Endodermal cell (in vitro differentiated cells): ENCODE data around the gene TEX9. TPM values are rescaled to one million over a fixed set of nuclear protein-coding genes. Genes with fewer than 3 reads are reported as not detected.

Experiments used
- DNase-seq: peaks from one replicate; pipeline ENCODE4 v3.0.0-alpha.2; 2017
- H3K27ac ChIP-seq: 2 replicates; pipeline ENCODE4 v1.5.1; 2013; ENCODE audit warnings: mild to moderate bottlenecking, low read depth, low read length, moderate library complexity
- H3K27me3 ChIP-seq: 2 replicates; pipeline ENCODE4 v1.6.1; 2013; ENCODE audit warnings: mild to moderate bottlenecking, low read length, moderate library complexity; ENCODE audit not compliant: insufficient read depth, control insufficient read depth, poor library complexity, severe bottlenecking
- H3K36me3 ChIP-seq: 2 replicates; pipeline ENCODE4 v1.7.0; 2013; ENCODE audit warnings: mild to moderate bottlenecking, low read length, moderate library complexity; ENCODE audit not compliant: control insufficient read depth, insufficient read depth
- H3K4me1 ChIP-seq: one replicate; pipeline ENCODE4 v1.7.0; 2013; ENCODE audit warnings: low read length; ENCODE audit not compliant: control insufficient read depth, insufficient read depth
- H3K4me3 ChIP-seq: 2 replicates; pipeline ENCODE4 v1.5.1; 2013; ENCODE audit warnings: mild to moderate bottlenecking, low read length, moderate library complexity
- H3K9ac ChIP-seq: 2 replicates; pipeline ENCODE4 v1.6.1; 2013; ENCODE audit warnings: mild to moderate bottlenecking, low read length, moderate library complexity; ENCODE audit not compliant: poor library complexity, severe bottlenecking; ENCODE audit errors: extremely low read depth
- H3K9me3 ChIP-seq: 2 replicates; pipeline ENCODE4 v1.6.1; 2013; ENCODE audit warnings: mild to moderate bottlenecking, low read length, moderate library complexity; ENCODE audit not compliant: control insufficient read depth
- H3K27ac Mint-ChIP-seq: 2 replicates; pipeline ENCODE4 v1.8.0; 2020; ENCODE audit warnings: mixed read lengths
- H3K27me3 Mint-ChIP-seq: 2 replicates; pipeline ENCODE4 v1.8.0; 2021; ENCODE audit warnings: mild to moderate bottlenecking, mixed read lengths; ENCODE audit not compliant: insufficient read depth
- H3K36me3 Mint-ChIP-seq: 2 replicates; pipeline ENCODE4 v1.8.0; 2020; ENCODE audit warnings: low read depth, mixed read lengths
- H3K4me1 Mint-ChIP-seq: 2 replicates; pipeline ENCODE4 v1.8.0; 2020; ENCODE audit warnings: mixed read lengths
- H3K4me3 Mint-ChIP-seq: 2 replicates; pipeline ENCODE4 v1.8.0; 2020; ENCODE audit warnings: mild to moderate bottlenecking, moderate library complexity, mixed read lengths
- H3K9me3 Mint-ChIP-seq: 2 replicates; pipeline ENCODE4 v1.8.0; 2020; ENCODE audit warnings: mild to moderate bottlenecking, mixed read lengths
- WGBS, 2 experiments: methylation state at CpG; one replicate each; pipeline versions ENCODE4 v1.1.5 to v1.1.7; 2013; ENCODE audit warnings: missing lambda C conversion rate in 2 of 2, mixed read lengths in 1 of 2; ENCODE audit not compliant: insufficient coverage in 1 of 2, insufficient read length in 1 of 2; 5-methylcytosine and 5-hydroxymethylcytosine counted together
- total RNA-seq, 2 donors: library from RNA; stranded (reverse); fragmentation: NEBNext Ultra II Directional in 1 of 2; extraction: Animal tissue kit (Norgen Biotek cat#: 25700) in 1 of 2; gene quantifications; 2 replicates in 1 of 2; 3 replicates in 1 of 2; pipeline ENCODE4 v1.2.1, GENCODE V29; 2021
- TF ChIP-seq, protein P1 (sequence below): fragments of 200-600 bp; sonication (generic); conservative IDR thresholded peaks from 2 replicates; pipeline ENCODE4 v1.5.0; 2021; ENCODE audit warnings: antibody characterized with exemption, mild to moderate bottlenecking

TEX9 gene
- total RNA-seq, 2 donors from 2014 or later = 8.7 to 10.2 TPM

- H3K36me3 Mint-ChIP-seq = no peaks in the 10 kb centered on the region
- no peak overlapping the region for H3K9ac ChIP-seq
- H3K4me3 ChIP-seq = no peak overlapping the region
- no peak overlapping the region for H3K4me3 Mint-ChIP-seq
- WGBS, 2 experiments = 75% methylated on average over 1 of the region's 1 CpG; no CpG with 5 or more reads in 1 of the 2 experiments
- no peaks in the 10 kb centered on the region for H3K27me3 Mint-ChIP-seq
- peaks cover 5% of the 10 kb centered on the region for H3K9me3 ChIP-seq
- peaks cover 3% of the 10 kb centered on the region for H3K4me1 Mint-ChIP-seq
- no peak for DNase-seq
- no peak overlapping the region for H3K27ac Mint-ChIP-seq
- no peaks in the 10 kb centered on the region for H3K36me3 ChIP-seq
- no peaks in the 10 kb centered on the region for H3K4me1 ChIP-seq
- TF ChIP-seq, protein P1, sequence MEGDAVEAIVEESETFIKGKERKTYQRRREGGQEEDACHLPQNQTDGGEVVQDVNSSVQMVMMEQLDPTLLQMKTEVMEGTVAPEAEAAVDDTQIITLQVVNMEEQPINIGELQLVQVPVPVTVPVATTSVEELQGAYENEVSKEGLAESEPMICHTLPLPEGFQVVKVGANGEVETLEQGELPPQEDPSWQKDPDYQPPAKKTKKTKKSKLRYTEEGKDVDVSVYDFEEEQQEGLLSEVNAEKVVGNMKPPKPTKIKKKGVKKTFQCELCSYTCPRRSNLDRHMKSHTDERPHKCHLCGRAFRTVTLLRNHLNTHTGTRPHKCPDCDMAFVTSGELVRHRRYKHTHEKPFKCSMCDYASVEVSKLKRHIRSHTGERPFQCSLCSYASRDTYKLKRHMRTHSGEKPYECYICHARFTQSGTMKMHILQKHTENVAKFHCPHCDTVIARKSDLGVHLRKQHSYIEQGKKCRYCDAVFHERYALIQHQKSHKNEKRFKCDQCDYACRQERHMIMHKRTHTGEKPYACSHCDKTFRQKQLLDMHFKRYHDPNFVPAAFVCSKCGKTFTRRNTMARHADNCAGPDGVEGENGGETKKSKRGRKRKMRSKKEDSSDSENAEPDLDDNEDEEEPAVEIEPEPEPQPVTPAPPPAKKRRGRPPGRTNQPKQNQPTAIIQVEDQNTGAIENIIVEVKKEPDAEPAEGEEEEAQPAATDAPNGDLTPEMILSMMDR = no peak
- H3K27me3 ChIP-seq = no peaks in the 10 kb centered on the region
- H3K27ac ChIP-seq = no peak overlapping the region
- H3K9me3 Mint-ChIP-seq = no peaks in the 10 kb centered on the region
These were observed 94.8 kb downstream of the TEX9 start for GRCh38 chr15:56460071-56460470.

GRCh38 chr15:56460947-56461346 lies 95.7 kb downstream of the TEX9 start:
- TF ChIP-seq, protein P1 = no peak
- no peaks in the 10 kb centered on the region for H3K9me3 Mint-ChIP-seq
- H3K4me3 Mint-ChIP-seq = no peak overlapping the region
- Histone ChIP-seq H3K4me3 (no peak overlapping the region), H3K4me1 (no peaks in the 10 kb centered on the region), H3K27me3 (peaks cover 3% of the 10 kb centered on the region), H3K9ac (no peak overlapping the region), H3K9me3 (peaks cover 5% of the 10 kb centered on the region), H3K27ac (no peak overlapping the region), H3K36me3 (no peaks in the 10 kb centered on the region)
- H3K27me3 Mint-ChIP-seq = peaks cover 3% of the 10 kb centered on the region
- peaks cover 3% of the 10 kb centered on the region for H3K4me1 Mint-ChIP-seq
- H3K27ac Mint-ChIP-seq = no peak overlapping the region
- no peak for DNase-seq
- 92% methylated on average over 2 of the region's 2 CpGs; no CpG with 5 or more reads in 1 of the 2 experiments for WGBS, 2 experiments
- no peaks in the 10 kb centered on the region for H3K36me3 Mint-ChIP-seq

DNA sequence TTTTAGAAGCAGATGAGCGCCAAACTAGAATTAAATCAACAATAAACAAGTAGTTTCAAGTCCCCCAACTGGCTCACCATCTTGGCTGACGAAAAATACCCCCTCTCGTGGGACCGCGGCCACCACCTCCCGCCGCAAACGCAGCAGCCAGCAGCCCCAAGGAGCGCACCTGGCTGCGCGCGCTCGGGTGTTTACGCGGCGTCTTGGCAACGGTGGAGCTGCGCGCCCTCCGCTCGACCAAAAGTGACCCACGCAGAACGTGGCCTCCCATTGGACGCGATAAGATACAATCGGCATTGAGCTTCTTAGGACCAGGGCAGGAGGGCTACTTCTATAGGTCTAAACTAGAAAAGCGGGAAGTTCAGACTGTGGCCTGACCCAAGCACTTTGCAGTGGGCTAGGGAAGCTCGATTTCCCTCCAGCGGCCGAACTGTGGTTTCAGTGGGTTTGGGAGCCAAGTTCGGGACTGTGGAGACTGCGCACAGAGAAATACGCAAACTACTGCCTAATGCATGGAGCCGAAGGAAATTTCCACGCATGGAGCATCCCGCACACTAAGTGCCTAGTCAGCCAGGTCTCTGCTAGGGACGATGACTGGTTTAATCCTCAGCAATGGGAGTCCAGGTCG lies 99.8 kb downstream of the TEX9 start, which contains the start of gene MNS1:
Gene MNS1, minus strand, starts transcription at position 245 of the 628 bp plus-strand sequence. Its CDS starts 165 bp downstream, at position 80.
- Histone ChIP-seq H3K4me1 (no peaks in the 10 kb centered on the region), H3K9ac (peak within 1 kb of the TSS; percentile 62), H3K27ac (no peak within 1 kb of the TSS), H3K4me3 (peak within 1 kb of the TSS; percentile 79), H3K27me3 (peaks cover 30% of the 10 kb centered on the region), H3K9me3 (no peaks in the 10 kb centered on the region), H3K36me3 (no peaks in the 10 kb centered on the region)
- no peaks in the 10 kb centered on the region for H3K9me3 Mint-ChIP-seq
- peak within 1 kb of the TSS; percentile 74 for H3K4me3 Mint-ChIP-seq
- 18 to 24% methylated on average over 31 to 38 of the region's 38 CpGs for WGBS, 2 experiments
- peaks cover 3% of the 10 kb centered on the region for H3K4me1 Mint-ChIP-seq
- peak; percentile 96 for DNase-seq
- H3K36me3 Mint-ChIP-seq = no peaks in the 10 kb centered on the region
- H3K27me3 Mint-ChIP-seq = peaks cover 29% of the 10 kb centered on the region
- H3K27ac Mint-ChIP-seq = peak within 1 kb of the TSS; percentile 92
- TF ChIP-seq, protein P1 = no peak
